ENCODE data around the gene ADARB1. TPM values are rescaled to one million over a fixed set of nuclear protein-coding genes. Genes with fewer than 3 reads are reported as not detected.

The ADARB1 gene
- total and polyA plus RNA-seq, 2 donors (not counting 1 experiment from before 2014, with no cell fraction given) = 17.1 to 33.3 TPM

GRCh38 chr21:45178971-45179370 lies 104.6 kb downstream of the ADARB1 start:
- Histone ChIP-seq H3K36me3 (replicated peaks in 1 of 2; ENCODE audit: control extremely low read depth in 1 of 2, control insufficient read depth in 1 of 2, extremely low read depth in 1 of 2, insufficient read depth in 2 of 2, low read length in 1 of 2) (peaks cover 0 to 47% of the 10 kb centered on the region in 2 experiments), H3K4me2 (replicated peaks; ENCODE audit: low read depth, low read length, poor library complexity, severe bottlenecking) (no peak overlapping the region), H2AFZ (ENCODE audit: insufficient read depth, low read depth, low read length, poor library complexity, severe bottlenecking) (no peak overlapping the region), H3K9ac (ENCODE audit: low read length) (no peak overlapping the region), H3K4me1 (ENCODE audit: control insufficient read depth in 2 of 2, insufficient read depth in 2 of 2, low read length in 2 of 2) (no peaks in the 10 kb centered on the region), H3K4me3 (ENCODE audit: control extremely low read depth in 1 of 5, extremely low read depth in 1 of 5, insufficient read depth in 1 of 5, low read depth in 2 of 5, low read length in 4 of 5) (no peak overlapping the region), H3K27me3 (replicated peaks in 1 of 4; ENCODE audit: control extremely low read depth in 1 of 4, control insufficient read depth in 3 of 4, insufficient read depth in 4 of 4, low read length in 3 of 4) (no peaks in the 10 kb centered on the region), H3K27ac (ENCODE audit: low read length in 2 of 2) (no peak overlapping the region), H4K20me1 (ENCODE audit: control insufficient read depth, insufficient read depth, low read length, poor library complexity, severe bottlenecking) (peaks cover 18% of the 10 kb centered on the region), H3K79me2 (ENCODE audit: control insufficient read depth, insufficient read depth, low read length) (peaks cover 3% of the 10 kb centered on the region), H3K9me3 (ENCODE audit: control extremely low read depth in 1 of 3, control insufficient read depth in 2 of 3, insufficient read depth in 1 of 3, low read length in 2 of 3) (no peaks in the 10 kb centered on the region)
- intact Hi-C loops (cut with micrococcal nuclease) = no loop called here
- Mint-ChIP-seq H3K27ac (no peak overlapping the region), H3K27me3 (no peaks in the 10 kb centered on the region), H3K4me1 (no peaks in the 10 kb centered on the region), H3K9me3 (ENCODE audit: insufficient read depth) (no peaks in the 10 kb centered on the region), H3K4me3 (no peak overlapping the region)
- ATAC-seq (ENCODE audit: low read depth) (no peak), DNase-seq (no peak)
- ChIA-PET CTCF (no interaction called here), POLR2A (no interaction called here)
- TF ChIP-seq CTCF (IDR thresholded peaks at IDR 0.05) (no peak), EZH2 (IDR thresholded peaks at IDR 0.05; ENCODE audit: borderline replicate concordance, insufficient read depth, low read depth, low read length, poor library complexity, severe bottlenecking) (no peak)
- WGBS (ENCODE audit: insufficient coverage) = 95% methylated on average over 10 of the region's 11 CpGs

- Histone ChIP-seq H3K9me3 (ENCODE audit: control extremely low read depth in 1 of 3, control insufficient read depth in 2 of 3, insufficient read depth in 1 of 3, low read length in 2 of 3) (no peaks in the 10 kb centered on the region), H3K27me3 (replicated peaks in 1 of 4; ENCODE audit: control extremely low read depth in 1 of 4, control insufficient read depth in 3 of 4, insufficient read depth in 4 of 4, low read length in 3 of 4) (no peaks in the 10 kb centered on the region), H2AFZ (ENCODE audit: insufficient read depth, low read depth, low read length, poor library complexity, severe bottlenecking) (no peak overlapping the region), H3K9ac (ENCODE audit: low read length) (no peak overlapping the region), H3K4me1 (ENCODE audit: control insufficient read depth in 2 of 2, insufficient read depth in 2 of 2, low read length in 2 of 2) (no peaks in the 10 kb centered on the region), H3K36me3 (replicated peaks in 1 of 2; ENCODE audit: control extremely low read depth in 1 of 2, control insufficient read depth in 1 of 2, extremely low read depth in 1 of 2, insufficient read depth in 2 of 2, low read length in 1 of 2) (peaks cover 0 to 52% of the 10 kb centered on the region in 2 experiments), H3K27ac (ENCODE audit: low read length in 2 of 2) (no peak overlapping the region), H3K79me2 (ENCODE audit: control insufficient read depth, insufficient read depth, low read length) (peaks cover 3% of the 10 kb centered on the region), H3K4me2 (replicated peaks; ENCODE audit: low read depth, low read length, poor library complexity, severe bottlenecking) (no peak overlapping the region), H3K4me3 (ENCODE audit: control extremely low read depth in 1 of 5, extremely low read depth in 1 of 5, insufficient read depth in 1 of 5, low read depth in 2 of 5, low read length in 4 of 5) (no peak overlapping the region), H4K20me1 (ENCODE audit: control insufficient read depth, insufficient read depth, low read length, poor library complexity, severe bottlenecking) (peaks cover 18% of the 10 kb centered on the region)
- Mint-ChIP-seq H3K27me3 (no peaks in the 10 kb centered on the region), H3K4me1 (no peaks in the 10 kb centered on the region), H3K9me3 (ENCODE audit: insufficient read depth) (no peaks in the 10 kb centered on the region), H3K4me3 (no peak overlapping the region), H3K27ac (no peak overlapping the region)
- ATAC-seq (ENCODE audit: low read depth) (no peak), DNase-seq (no peak)
- 96% methylated on average over 19 of the region's 20 CpGs for WGBS (ENCODE audit: insufficient coverage)
- ChIA-PET CTCF (no interaction called here), POLR2A (no interaction called here)
- intact Hi-C loops (cut with micrococcal nuclease) = no loop called here
- TF ChIP-seq EZH2 (IDR thresholded peaks at IDR 0.05; ENCODE audit: borderline replicate concordance, insufficient read depth, low read depth, low read length, poor library complexity, severe bottlenecking) (no peak), CTCF (IDR thresholded peaks at IDR 0.05) (no peak)
Observed at GRCh38 chr21:45179568-45180245, 105.3 kb downstream of the ADARB1 start.

Measured in B cell (primary cell).